GM21390 (cell line): Measurements from ENCODE around the gene CFAP45.

Source experiments
- ATAC-seq: cut with Tn5 transposase; IDR thresholded peaks from one replicate; pipeline ENCODE4 v1.9.1; 2021; ENCODE audit not compliant: unreplicated experiment

CFAP45 gene

DNA sequence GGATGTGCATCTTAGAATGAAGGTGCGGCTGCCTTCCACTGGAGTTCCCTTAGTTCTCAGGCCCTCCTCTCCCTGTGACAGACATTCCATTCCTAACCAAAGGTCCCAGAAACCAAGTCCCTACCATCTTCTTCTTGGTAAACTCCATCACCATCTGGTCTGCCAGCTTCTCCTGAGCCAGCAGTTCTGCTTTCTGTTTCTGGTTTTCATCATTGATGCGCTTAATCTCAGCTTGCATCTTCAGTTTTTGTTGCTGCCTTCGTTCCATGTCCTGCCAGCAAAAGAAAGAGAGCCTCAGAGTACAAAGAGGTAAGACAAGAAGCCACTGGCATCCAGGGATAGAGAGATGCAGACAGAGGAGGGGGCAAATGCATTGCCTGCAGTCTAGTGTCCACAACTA lies 19.5 kb downstream of the CFAP45 start:
- ATAC-seq, result no peak

DNA sequence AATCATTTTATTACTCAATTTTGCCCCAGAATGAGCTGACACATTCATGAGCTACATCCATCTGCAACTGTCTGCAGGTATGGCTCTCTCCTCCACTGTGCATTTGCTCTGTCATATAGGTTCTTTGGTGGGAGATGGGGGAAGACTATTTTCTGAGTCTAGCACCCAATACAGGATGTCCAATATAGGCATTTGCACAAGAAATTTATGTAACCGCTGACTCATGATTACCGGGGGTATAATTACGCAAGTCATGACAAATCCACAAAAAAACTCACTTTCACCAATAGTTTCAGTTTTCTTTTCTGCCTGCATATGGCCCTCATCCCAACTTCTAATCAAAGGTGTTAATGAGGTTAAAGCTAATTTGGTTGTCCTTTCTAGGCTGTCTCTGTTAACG lies 20.0 kb downstream of the CFAP45 start:
- ATAC-seq, result no peak

- ATAC-seq, result no peak
These were observed 20.8 kb downstream of the CFAP45 start for GRCh38 chr1:159879136-159879535.

DNA sequence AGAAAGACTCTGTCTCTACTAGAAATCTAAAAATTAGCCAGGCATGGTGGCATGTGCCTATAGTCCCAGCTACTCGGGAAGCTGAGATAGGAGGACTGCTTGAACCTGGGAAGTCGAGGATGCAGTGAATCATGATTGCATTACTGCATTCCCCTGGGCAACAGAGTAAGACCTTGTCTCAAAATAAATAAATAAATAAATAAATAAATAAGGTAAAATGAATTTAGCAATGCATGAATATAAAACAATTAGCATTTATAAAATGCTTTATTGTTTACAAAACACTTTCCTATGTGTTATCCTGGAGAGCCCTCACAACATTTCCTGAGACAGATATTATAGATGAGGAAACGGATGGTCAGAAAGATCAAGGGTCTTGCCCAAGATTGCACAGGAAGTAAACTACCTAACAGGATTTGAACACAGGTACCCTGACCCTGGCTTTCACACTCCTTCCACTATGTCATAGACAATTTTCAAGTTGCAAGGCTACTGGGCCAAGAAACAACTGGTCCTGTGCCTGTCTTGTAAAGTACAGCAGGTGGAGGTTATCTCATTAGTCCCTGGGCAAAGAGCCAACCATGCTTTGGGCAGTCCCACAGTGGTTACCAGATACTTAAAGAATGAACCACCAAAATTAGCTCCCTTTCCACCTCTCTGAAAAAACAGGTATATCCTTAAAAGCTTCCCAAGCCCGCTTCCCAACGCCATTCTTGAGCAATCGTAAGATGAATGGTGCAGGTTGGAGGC lies 22.1 kb downstream of the CFAP45 start:
- ATAC-seq, result no peak

DNA sequence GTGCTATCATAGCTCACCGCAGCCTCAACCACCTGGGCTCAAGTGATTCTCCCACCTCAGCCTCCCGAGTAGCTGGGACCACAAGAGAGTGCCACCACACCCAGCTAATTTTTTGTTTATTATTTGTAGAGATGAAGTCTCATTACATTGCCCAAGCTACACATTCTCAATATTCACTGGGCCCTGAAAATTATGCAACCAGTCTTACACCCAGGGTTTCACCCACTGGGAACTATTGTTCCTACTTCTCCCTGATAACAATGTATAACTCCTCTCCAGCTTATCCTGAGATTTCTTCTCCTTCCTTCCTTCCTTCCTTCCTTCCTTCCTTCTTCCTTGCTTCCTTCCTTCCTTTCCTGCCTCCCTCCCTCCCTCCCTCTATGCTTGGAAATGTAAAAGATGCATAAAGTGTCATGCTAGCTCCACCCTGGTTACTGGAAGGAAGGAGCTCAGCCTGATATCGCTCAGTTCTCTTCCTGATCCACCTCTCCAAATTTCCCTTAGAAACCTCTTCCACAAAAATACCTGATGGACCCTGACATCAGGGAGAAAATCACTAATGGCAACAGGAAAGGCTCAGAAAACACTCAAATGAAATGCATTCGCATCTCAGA lies 26.3 kb downstream of the CFAP45 start:
- ATAC-seq, result no peak

GRCh38 chr1:159872891-159873290 lies 27.1 kb downstream of the CFAP45 start:
- no peak for ATAC-seq

DNA sequence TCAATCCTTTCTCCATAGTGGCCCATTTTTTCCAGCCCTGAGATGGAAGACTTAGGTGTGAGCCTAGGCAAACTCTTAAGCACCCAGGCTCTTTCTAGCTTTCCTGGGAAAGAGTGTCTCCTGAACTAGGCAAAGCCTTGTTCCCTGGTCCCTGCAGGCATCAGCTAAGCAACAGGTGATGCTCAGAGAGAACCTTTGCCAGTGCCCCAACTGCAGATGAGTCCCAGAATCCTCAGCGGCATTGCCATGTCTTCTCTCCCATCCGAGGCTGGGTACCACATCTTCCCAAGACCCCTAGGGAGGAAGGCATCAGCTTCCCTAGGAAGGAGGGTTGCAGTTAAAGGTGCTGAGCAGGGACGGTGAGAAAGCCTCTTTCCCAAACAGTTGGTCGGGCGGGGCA lies 29.3 kb downstream of the CFAP45 start:
- no peak for ATAC-seq

GRCh38 chr1:159869607-159870006 lies 30.4 kb downstream of the CFAP45 start:
- no peak for ATAC-seq

DNA sequence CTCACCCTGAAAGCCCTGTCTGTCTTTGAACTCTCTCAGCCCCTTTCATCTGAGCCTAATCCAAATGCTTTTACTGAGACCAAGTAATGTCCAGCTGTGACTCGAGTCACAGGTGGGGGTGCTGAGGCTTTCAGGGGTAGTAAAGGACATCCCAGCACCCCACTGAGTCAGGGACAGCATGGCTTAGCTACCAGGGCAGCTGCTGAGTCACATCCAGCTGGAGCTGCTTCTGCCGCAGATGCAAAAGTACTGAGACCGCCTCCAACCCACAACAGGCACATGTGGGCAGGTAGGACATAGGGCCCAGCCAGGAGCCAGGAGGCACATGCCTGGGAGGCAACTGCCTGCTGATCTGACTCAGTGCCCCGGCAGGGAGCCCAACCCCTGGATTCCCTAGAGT lies 30.8 kb downstream of the CFAP45 start:
- ATAC-seq, result no peak

DNA sequence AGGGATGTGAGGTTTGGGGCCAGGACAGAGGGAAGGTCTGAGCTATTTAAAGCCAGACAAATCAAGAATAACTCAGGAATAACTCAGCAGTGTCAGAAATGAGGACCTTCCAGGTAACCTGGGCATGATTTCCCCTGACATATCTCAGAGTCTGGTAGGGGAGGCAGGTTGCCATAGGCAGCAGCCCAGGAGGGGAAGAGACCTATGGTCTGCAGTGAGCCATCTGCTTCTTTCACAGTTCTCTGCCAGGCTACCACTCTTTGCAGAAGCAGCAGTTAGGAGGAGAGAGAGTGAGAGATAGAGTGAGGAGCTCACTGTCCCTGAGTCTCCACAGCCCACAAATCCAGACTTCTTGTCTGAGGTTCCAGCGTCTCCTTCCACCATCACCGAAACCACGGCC lies 31.2 kb downstream of the CFAP45 start:
- no peak for ATAC-seq

DNA sequence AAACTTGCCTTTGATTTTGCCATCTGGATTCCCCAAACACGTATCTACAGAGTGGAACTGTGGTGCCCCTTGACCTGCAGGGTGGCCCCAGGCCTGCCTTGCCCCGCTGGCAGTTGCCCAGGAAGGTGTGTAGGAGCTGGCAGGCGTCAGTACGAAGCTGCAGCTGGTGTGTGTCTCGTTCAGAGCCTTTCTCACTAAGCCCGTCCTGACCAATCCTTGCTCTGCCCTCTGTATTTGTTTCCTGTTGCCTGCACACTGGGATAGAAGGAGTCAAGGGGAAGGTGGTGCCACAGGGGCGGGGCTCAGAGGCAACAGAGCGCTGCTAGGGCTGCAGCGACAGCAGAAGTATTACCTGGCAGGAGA lies 32.3 kb downstream of the CFAP45 start:
- ATAC-seq, result no peak

DNA sequence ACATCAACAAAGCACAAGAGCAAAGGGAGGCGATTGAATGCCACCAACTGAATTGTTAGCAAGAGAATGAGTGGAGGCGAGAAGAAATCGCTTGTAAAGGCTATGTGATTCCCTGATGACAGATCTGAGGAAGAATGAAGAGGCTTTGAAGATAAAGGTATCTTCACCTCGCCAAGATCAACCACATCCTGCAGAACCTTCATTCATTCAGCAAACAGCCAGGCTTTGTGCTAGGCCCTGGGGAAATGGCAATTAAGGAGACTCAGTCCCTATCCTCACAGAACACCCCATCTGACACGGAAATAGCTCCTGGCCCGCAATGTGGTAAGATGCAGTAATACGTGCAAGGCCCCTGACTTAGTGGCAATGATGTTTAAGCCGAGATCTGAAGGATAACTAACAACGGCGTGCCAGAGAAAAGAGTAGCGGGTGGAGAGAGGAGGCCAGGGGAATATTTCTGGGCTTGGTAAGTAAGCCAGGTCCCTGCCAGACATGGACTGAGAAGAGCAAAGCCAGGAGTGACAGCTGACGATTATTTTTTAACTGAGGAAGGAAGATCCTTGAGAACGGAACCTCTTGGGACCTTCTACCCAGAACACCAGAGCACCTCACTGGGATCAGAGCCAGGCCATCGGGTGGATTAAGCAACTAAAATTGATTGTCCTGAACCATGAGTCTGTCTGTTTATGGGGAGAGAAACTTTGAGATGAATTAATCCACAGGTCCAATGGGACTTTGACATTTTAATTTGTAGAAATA lies 32.9 kb downstream of the CFAP45 start:
- no peak for ATAC-seq

DNA sequence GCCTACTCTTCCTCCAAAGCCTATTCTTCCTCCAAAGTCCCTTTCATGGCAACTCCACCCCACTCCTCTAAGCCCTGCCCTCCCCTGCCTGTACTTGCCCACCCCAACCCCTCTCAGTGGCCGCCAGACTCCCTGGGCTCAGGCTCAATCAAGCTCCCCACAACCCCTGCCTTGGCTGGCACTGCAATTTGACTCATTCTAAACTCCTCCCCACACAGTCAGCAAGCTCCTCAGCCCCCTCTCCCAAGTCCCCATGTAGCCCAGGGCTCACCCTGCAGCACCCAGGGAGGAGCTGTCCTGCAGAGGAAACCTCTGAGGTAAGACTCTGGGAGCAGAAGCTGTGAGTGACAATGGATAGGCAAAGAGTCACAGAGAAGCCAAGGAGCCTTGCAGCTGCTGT lies 33.9 kb downstream of the CFAP45 start:
- no peak for ATAC-seq

DNA sequence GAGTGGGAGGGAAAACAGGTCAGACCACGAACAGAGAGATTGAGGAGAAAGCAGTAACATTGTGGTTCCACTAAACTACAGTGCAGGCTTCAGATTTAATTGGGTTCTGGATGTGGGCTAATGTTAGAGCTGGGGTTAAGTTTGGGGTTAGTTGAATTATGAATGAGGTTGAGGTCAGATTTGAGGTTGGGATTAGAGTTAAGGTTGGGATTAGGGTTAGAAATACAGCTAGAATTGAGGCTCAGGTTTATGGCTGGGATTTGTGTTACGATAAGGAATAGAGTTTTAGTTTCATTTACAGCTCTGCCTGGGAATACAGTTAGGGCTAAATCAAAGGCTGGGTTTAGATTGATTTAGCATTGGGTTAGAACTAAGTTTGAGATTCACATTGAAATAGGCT lies 35.7 kb downstream of the CFAP45 start:
- no peak for ATAC-seq

DNA sequence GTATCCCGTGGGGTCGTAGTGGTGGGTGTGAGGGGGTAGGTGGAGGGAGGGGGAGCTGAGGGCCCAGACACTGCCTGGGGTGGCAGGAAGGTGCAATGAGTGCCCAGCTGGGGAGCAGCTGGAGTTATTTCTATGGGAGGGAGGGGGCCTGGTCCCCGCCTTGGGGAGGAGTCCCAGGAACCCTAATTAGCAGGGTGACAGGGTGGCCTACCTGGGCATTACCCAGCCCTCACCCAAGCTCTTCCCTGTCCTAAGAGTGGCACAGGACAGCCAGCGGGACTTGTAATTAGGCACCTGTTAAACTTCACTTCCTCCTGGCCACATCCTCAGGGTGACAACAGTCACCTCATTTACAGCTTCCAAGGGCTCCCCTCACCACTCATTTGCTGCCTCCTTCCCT lies 37.4 kb downstream of the CFAP45 start, which contains the start of gene VSIG8:
TSS of gene VSIG8 (minus strand) at position 101 of the 400 bp plus-strand sequence. CDS start 136 bp downstream, outside the sequence.
- no peak for ATAC-seq

DNA sequence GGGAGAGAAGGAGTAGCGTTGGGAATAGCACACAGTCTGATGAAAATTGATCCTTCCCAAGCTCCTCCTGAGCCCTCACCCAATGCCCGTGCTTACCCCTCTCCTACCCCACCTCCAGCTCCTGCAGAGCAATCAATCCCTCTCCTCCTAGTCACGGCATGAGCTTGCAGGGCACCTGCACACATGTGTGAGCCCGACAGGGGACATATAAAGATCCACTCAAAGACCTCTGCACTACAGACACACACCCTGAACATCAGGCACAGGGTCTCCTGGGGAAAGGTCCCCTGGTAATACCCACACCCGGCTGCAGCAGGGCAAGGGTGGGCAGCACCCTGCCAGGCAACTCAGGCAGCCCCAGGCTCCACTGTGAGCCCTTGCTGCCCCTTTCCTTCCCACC lies 37.9 kb downstream of the CFAP45 start:
- ATAC-seq, result no peak

GRCh38 chr1:159861218-159861617 lies 38.7 kb downstream of the CFAP45 start:
- ATAC-seq, result no peak

GRCh38 chr1:159860456-159860855 lies 39.5 kb downstream of the CFAP45 start:
- ATAC-seq, result no peak

- ATAC-seq, result no peak
These were observed 40.1 kb downstream of the CFAP45 start for GRCh38 chr1:159859767-159860322.

- ATAC-seq, result no peak
These were observed 42.1 kb downstream of the CFAP45 start for GRCh38 chr1:159857889-159858288.

- no peak for ATAC-seq
These were observed 43.4 kb downstream of the CFAP45 start for GRCh38 chr1:159856576-159856975.

DNA sequence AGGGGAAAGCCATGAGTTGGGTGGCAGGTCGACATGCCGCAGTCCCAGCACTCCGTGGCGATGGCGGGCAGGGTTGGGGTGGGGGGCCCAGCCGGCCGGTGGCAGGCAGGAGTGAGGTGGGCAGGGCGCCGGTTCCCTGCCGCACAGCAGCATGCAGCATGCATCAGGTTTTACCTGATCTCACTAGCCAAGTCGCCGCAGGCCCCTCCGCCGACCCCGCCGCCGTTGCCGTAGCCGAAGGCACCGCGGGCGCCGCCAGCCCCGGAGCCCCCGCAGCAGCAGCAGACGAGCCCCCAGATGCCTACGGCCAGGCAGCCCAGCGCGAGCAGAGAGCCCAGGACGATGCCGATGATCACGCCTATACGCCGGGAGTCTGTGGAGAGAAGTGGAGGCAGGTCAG lies 44.3 kb downstream of the CFAP45 start:
- ATAC-seq, result no peak
